Panc1 (cell line): ENCODE measurements around the gene CCDC54. TPM values are rescaled to one million over a fixed set of nuclear protein-coding genes. Genes with fewer than 3 reads are reported as not detected.

Source experiments
- ATAC-seq: fragments of 200-7000 bp; cut with Tn5 transposase; 2 replicates; pipeline ENCODE4 v1.9.1; 2020; ENCODE audit warnings: mild to moderate bottlenecking, moderate library complexity
- Bru-seq: library from RNA; stranded (reverse); fragments of 400-500 nt; gene quantifications from one replicate; lab custom pipeline; 2021; lab: Mats Ljungman, UMichigan
- BruChase-seq, 2 experiments: library from RNA; stranded (reverse); fragments of 400-500 nt; gene quantifications; one replicate each; lab custom pipeline; 2021; lab: Mats Ljungman, UMichigan
- BruUV-seq: library from RNA; stranded (reverse); fragments of 400-500 nt; replicated peaks from 2 replicates; lab custom pipeline; 2021; lab: Mats Ljungman, UMichigan
- CTCF ChIA-PET: fragments of 300-600 bp; sonication (Branson Sonifier 250); formaldehyde crosslinking; loops from one replicate; lab custom pipeline; 2022; ENCODE audit warnings: antibody characterized with exemption; lab: Charles Lee
- POLR2A ChIA-PET: fragments of 300-600 bp; sonication (Branson Sonifier 250); formaldehyde crosslinking; loops from one replicate; lab custom pipeline; 2022; ENCODE audit warnings: antibody characterized with exemption; lab: Charles Lee
- DNase-seq: peaks from one replicate; pipeline ENCODE4 v3.0.0-alpha.2; 2010; ENCODE audit warnings: low read depth, low spot score
- H3K27ac ChIP-seq: 2 replicates; pipeline ENCODE4 v1.5.1; 2011; ENCODE audit warnings: mild to moderate bottlenecking, low read length, inconsistent platforms
- H3K27me3 ChIP-seq: fragments of 200-500 bp; sonication (Bioruptor generic); 2 replicates; pipeline ENCODE4 v1.6.0; 2014; ENCODE audit warnings: low read length, inconsistent platforms; ENCODE audit not compliant: control insufficient read depth, insufficient read depth
- H3K36me3 ChIP-seq: fragments of 200-500 bp; sonication (Bioruptor generic); 2 replicates; pipeline ENCODE4 v1.5.1; 2014; ENCODE audit warnings: inconsistent platforms, mild to moderate bottlenecking, low read length, moderate library complexity; ENCODE audit not compliant: control insufficient read depth, insufficient read depth
- H3K4me1 ChIP-seq: 2 replicates; pipeline ENCODE4 v1.5.1; 2011; ENCODE audit warnings: inconsistent platforms, mild to moderate bottlenecking, low read length, moderate library complexity; ENCODE audit not compliant: control insufficient read depth, insufficient read depth
- H3K4me3 ChIP-seq, 2 experiments: 2 replicates each; pipeline ENCODE4 v1.5.1; 2011 to 2012; ENCODE audit warnings: low read depth in 2 of 2, low read length in 2 of 2, mild to moderate bottlenecking in 2 of 2, inconsistent platforms in 1 of 2, moderate library complexity in 1 of 2
- H3K9me3 ChIP-seq: fragments of 200-500 bp; sonication (Bioruptor generic); 2 replicates; pipeline ENCODE4 v1.5.1; 2014; ENCODE audit warnings: low read depth, mild to moderate bottlenecking, inconsistent platforms, low read length, moderate library complexity; ENCODE audit not compliant: control insufficient read depth, insufficient read depth
- CTCF ChIP-seq: fragments of 450-650 bp; IDR thresholded peaks from 2 replicates; pipeline ENCODE4 v1.5.1; 2017; ENCODE audit warnings: mild to moderate bottlenecking
- POLR2AphosphoS5 ChIP-seq: IDR thresholded peaks from 2 replicates; pipeline ENCODE4 v1.6.1; 2012; ENCODE audit warnings: mild to moderate bottlenecking, low read depth, low read length, moderate library complexity
- REST ChIP-seq, 2 experiments: IDR thresholded peaks; 2 replicates each; pipeline ENCODE4 v1.6.1; 2011 to 2012; ENCODE audit warnings: low read depth in 2 of 2, control low read depth in 1 of 2, low read length in 1 of 2, mild to moderate bottlenecking in 1 of 2, moderate library complexity in 1 of 2; ENCODE audit not compliant: insufficient read depth in 1 of 2
- SIN3A ChIP-seq: IDR thresholded peaks from 2 replicates; pipeline ENCODE4 v1.6.1; 2012; ENCODE audit warnings: low read depth, mild to moderate bottlenecking, low read length, moderate library complexity, borderline replicate concordance; ENCODE audit not compliant: insufficient read depth
- TCF7L2 ChIP-seq: IDR thresholded peaks from 2 replicates; pipeline ENCODE4 v1.6.1; 2011; ENCODE audit warnings: mild to moderate bottlenecking, low read depth, low read length, inconsistent platforms
- in situ Hi-C: cut with HindIII; loops from 2 replicates; pipeline ENCODE4 v1.10.0; 2016; ENCODE audit warnings: low sequenced_read_pairs, low pct_unique_long_range_greater_than_20kb
- intact Hi-C: fragments of 100-400 bp; cut with micrococcal nuclease; formaldehyde crosslinking; loops from one replicate; pipeline ENCODE4 v1.10.0; 2022; ENCODE audit not compliant: unreplicated experiment
- long read RNA-seq: library from polyadenylated mRNA; unstranded; transcript quantifications from one replicate; pipeline ENCODE4 v2.0.0, GENCODE V29; 2021; ENCODE audit not compliant: unreplicated experiment
- polyA plus RNA-seq: library from polyadenylated mRNA; unstranded; fragments of >200 nt; gene quantifications from one replicate; pipeline ENCODE4 v1.2.1, GENCODE V29; 2012; ENCODE audit warnings: missing spikeins; ENCODE audit not compliant: insufficient read length
- total RNA-seq: library from RNA; stranded (reverse); gene quantifications from one replicate; pipeline ENCODE4 v1.2.1, GENCODE V29; 2021; ENCODE audit not compliant: unreplicated experiment

The CCDC54 gene
- total RNA-seq, result not detected
- polyA plus RNA-seq, result not detected
- not detected for Bru-seq, nascent RNA
- BruChase-seq, experiment 1, labeled RNA remaining after a 2-hour chase, result not detected
- not detected for BruChase-seq, experiment 2, labeled RNA remaining after a 6-hour chase
- long read RNA-seq, result 0 reads

DNA sequence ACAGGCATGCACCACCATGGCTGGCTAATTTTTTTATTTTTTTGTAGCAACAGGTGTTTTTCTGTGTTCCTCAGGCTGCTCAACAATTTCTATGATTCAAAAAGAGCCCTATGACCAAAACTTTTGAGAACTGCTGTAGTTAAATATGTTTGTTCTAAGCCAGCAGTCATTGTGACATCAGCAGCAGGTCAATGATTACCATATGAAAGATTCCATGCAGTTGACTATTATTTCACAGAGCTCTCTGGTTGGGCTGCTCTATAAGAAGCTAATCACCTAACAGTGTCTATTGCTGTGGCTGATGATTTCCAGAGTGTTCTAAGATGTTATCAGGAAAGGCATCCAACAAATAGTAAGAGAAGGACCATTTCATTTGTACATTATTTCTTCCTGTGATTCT lies at the start of gene CCDC54:
CCDC54 (plus strand) TSS at position 289 of the 400 bp plus-strand sequence. CDS start 149 bp downstream, outside the sequence.
- H3K27ac ChIP-seq, result no peak within 1 kb of the TSS
- POLR2A ChIA-PET, result no interaction called here

DNA sequence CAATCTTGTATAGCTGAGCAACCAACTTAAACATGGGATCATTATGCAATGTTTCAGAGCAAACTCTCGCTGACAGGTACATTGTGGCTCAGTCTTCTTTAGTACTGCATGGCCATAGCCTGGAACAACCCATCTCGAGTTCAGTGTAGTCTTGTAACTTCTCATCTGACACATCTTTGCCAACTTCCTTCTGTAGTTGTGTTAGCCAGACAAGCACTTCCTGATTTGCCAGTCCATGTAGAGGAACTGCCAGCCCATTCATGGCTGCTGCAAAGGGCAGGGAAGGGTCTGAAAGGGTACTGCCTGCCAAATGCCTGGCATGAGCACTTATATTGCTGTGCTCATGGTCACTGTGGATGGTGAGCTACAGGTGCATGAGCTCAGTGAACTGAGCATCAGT lies 49.2 kb upstream of the CCDC54 start:
- TF ChIP-seq CTCF, result no peak
- TF ChIP-seq REST (IDR thresholded peaks at IDR 0.05; ENCODE audit: insufficient read depth in 1 of 2, low read depth in 2 of 2, low read length in 1 of 2), result no peak
- TF ChIP-seq POLR2AphosphoS5, result no peak
- no peak for TF ChIP-seq TCF7L2
- no peak for TF ChIP-seq SIN3A
- ATAC-seq (no peak), DNase-seq (no peak)
- H3K27ac ChIP-seq, result no peak overlapping the region
- intact Hi-C loops, result no loop called here
- H3K4me1 ChIP-seq, result no peaks in the 10 kb centered on the region
- in situ Hi-C loops, result no loop called here
- H3K36me3 ChIP-seq, result no peaks in the 10 kb centered on the region
- H3K4me3 ChIP-seq, result no peak overlapping the region
- ChIA-PET CTCF (no interaction called here), POLR2A (no interaction called here)
- no peaks in the 10 kb centered on the region for H3K9me3 ChIP-seq
- BruUV-seq, result no TSS peak
- no peaks in the 10 kb centered on the region for H3K27me3 ChIP-seq

More for the DNA sequence above, at the start of gene CCDC54:
- Histone ChIP-seq H3K4me3 (no peak within 1 kb of the TSS), H3K9me3 (no peaks in the 10 kb centered on the region), H3K36me3 (no peaks in the 10 kb centered on the region), H3K27me3 (peaks cover 3% of the 10 kb centered on the region; the same call in 1 of the 2 replicates), H3K4me1 (no peaks in the 10 kb centered on the region)
- no peak for ATAC-seq
- intact Hi-C loops, result no loop called here
- DNase-seq, result no peak
- CTCF ChIA-PET, result no interaction called here
- no TSS peak for BruUV-seq
- TF ChIP-seq SIN3A (no peak), POLR2AphosphoS5 (no peak), REST (IDR thresholded peaks at IDR 0.05; ENCODE audit: insufficient read depth in 1 of 2, low read depth in 2 of 2, low read length in 1 of 2) (no peak), CTCF (no peak), TCF7L2 (no peak)
- in situ Hi-C loops, result no loop called here
